Transverse colon (tissue), 3 donors: ENCODE measurements around the gene TMTC4.

Source experiments
- EP300 ChIP-seq: sonication (generic); formaldehyde crosslinking; IDR thresholded peaks from one replicate; pipeline ENCODE4 v1.6.1; 2017; ENCODE audit warnings: antibody characterized with exemption, low read depth
- POLR2A ChIP-seq: fragments of 450-650 bp; IDR thresholded peaks from one replicate; pipeline ENCODE4 v1.6.1; 2016; ENCODE audit warnings: antibody characterized with exemption, mild to moderate bottlenecking, moderate library complexity
- TF ChIP-seq, protein P1 (sequence below), 5 experiments: fragments of 200-600 bp in 3 of 5; fragments of 450-650 bp in 2 of 5; sonication (generic) in 3 of 5; IDR thresholded peaks; 1 replicate in 2 of 5; 2 replicates in 3 of 5; pipeline ENCODE4 v1.5.1; 2016 to 2017; ENCODE audit warnings: antibody characterized with exemption in 5 of 5, inconsistent platforms in 3 of 5, mild to moderate bottlenecking in 2 of 5, moderate library complexity in 1 of 5

DNA sequence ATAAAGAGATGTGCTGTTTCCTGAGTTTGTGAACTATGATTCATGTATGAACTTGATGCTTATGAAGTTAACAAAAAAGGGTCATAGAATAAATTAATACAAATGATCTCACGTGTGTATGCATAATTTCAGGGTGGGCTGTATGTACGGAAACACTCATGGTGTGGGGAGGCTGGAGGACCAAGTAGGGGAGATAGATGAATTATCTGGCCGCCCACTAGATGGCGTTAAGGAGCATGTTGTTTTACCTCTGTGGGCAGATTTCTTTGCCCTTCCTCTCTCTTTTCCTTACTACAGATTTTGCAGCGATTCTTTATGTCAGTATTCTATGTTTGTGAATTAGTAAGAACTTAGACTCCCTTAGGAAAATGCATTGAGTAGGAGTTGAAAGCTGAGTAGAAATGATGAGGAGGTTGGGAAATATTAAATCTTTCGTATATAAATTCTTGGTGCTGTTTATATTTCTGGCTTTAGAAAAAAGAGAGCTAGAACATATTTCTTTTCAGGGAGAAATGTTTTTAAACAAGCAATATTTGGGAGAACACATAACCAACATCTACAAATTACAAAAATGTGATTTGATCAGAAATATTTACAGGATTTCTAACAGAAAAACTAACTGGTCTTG lies 47.4 kb upstream of the TMTC4 start:
- TF ChIP-seq, protein P1, sequence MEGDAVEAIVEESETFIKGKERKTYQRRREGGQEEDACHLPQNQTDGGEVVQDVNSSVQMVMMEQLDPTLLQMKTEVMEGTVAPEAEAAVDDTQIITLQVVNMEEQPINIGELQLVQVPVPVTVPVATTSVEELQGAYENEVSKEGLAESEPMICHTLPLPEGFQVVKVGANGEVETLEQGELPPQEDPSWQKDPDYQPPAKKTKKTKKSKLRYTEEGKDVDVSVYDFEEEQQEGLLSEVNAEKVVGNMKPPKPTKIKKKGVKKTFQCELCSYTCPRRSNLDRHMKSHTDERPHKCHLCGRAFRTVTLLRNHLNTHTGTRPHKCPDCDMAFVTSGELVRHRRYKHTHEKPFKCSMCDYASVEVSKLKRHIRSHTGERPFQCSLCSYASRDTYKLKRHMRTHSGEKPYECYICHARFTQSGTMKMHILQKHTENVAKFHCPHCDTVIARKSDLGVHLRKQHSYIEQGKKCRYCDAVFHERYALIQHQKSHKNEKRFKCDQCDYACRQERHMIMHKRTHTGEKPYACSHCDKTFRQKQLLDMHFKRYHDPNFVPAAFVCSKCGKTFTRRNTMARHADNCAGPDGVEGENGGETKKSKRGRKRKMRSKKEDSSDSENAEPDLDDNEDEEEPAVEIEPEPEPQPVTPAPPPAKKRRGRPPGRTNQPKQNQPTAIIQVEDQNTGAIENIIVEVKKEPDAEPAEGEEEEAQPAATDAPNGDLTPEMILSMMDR (IDR thresholded peaks at IDR 0.05) = peak; percentile 41 to 65 (median 61)
- no peak for TF ChIP-seq POLR2A
- TF ChIP-seq EP300 = no peak
